ENCODE measurements around the gene SP140.

The SP140 gene

DNA sequence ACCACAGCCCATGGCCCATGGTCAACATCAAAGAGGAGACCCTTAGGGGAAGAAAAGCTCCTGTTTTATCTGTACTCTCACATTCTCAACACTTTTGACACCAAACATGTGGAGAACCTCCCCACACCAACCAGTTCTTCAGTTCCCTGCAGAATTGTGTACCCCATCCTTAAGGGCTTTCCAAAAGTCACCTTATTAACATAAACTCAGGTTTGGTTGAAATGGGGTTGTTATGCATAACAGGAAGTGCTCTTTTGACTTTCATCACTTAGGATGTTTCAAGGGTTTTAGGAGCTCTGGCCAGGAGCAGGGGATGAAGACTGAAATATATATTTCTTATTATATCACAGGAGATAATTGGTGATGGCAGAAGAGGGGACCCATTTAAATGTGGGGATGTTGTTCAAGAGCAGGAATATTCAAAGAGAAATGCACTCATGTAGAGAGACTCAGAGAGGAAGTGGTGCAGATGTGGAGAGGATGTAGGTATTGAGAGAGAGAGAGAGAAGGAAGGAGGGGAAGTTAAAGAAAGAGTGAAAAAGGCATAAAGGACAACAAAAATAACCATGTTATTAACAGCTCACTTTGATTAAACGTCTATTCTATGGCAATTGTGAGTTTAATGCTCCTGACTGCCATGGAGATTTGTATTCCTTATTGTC lies 136.6 kb downstream of the SP140 start:
- no peak for DNase-seq (ENCODE audit: low read depth, low spot score)
- H3K36me3 ChIP-seq (ENCODE audit: control insufficient read depth, insufficient read depth, low read length): no peaks in the 10 kb centered on the region
- no peaks in the 10 kb centered on the region for H3K4me1 ChIP-seq (ENCODE audit: control insufficient read depth, insufficient read depth, low read length)
- no peaks in the 10 kb centered on the region for H3K27me3 ChIP-seq (ENCODE audit: control insufficient read depth, insufficient read depth, low read length)
- WGBS (ENCODE audit: insufficient coverage, insufficient read length): no CpG with 5 or more reads among the region's 1 CpG
- no peak overlapping the region for H3K4me3 ChIP-seq (ENCODE audit: low read length)
- no peaks in the 10 kb centered on the region for H3K9me3 ChIP-seq (ENCODE audit: control insufficient read depth, insufficient read depth, low read length)
- no peak overlapping the region for H3K27ac ChIP-seq (ENCODE audit: low read length)
